NCI-H1105 treated with DMSO at 0.1 percent for 48 hours (cell line): Measurements from ENCODE around the gene UBXN1.

ENCODE experiments used
- DNase-seq: peaks from one replicate; lab custom pipeline; 2025; lab: John Stamatoyannopoulos, UW

The UBXN1 gene

GRCh38 chr11:62678770-62679696 lies at the start of gene UBXN1:
UBXN1 (minus strand) TSS chr11:62679073; CDS start chr11:62678923, 150 bp downstream.
- peak; percentile 85 for DNase-seq

- peak; percentile 74 for DNase-seq
These were observed 49.5 kb upstream of the UBXN1 start, which contains the start of gene TTC9C for GRCh38 chr11:62728171-62728988. TTC9C (plus strand) TSS chr11:62728486; CDS start chr11:62728849, 363 bp downstream.

GRCh38 chr11:62727872-62728170 lies 48.9 kb upstream of the UBXN1 start:
- peak; percentile 98 for DNase-seq

GRCh38 chr11:62727165-62727871 lies 48.4 kb upstream of the UBXN1 start, which contains the start of gene HNRNPUL2:
HNRNPUL2 (minus strand) TSS chr11:62727457; CDS start chr11:62727156, 301 bp downstream.
- DNase-seq, result peak; percentile 99

GRCh38 chr11:62726915-62727164 lies 48.0 kb upstream of the UBXN1 start:
- DNase-seq, result no peak

- DNase-seq, result no peak
These were observed 47.5 kb upstream of the UBXN1 start for GRCh38 chr11:62726156-62726914.

GRCh38 chr11:62725646-62726045 lies 46.8 kb upstream of the UBXN1 start:
- DNase-seq, result no peak

GRCh38 chr11:62724171-62724570 lies 45.3 kb upstream of the UBXN1 start:
- DNase-seq, result no peak

- DNase-seq, result no peak
These were observed 43.1 kb upstream of the UBXN1 start for GRCh38 chr11:62721994-62722393.

GRCh38 chr11:62719302-62719978 lies 40.6 kb upstream of the UBXN1 start:
- no peak for DNase-seq

- DNase-seq, result no peak
These were observed 37.9 kb upstream of the UBXN1 start for GRCh38 chr11:62716816-62717215.

- no peak for DNase-seq
These were observed 37.3 kb upstream of the UBXN1 start for GRCh38 chr11:62716206-62716605.

- DNase-seq, result no peak
These were observed 36.6 kb upstream of the UBXN1 start for GRCh38 chr11:62715150-62716130.

GRCh38 chr11:62713343-62713742 lies 34.5 kb upstream of the UBXN1 start:
- no peak for DNase-seq

- DNase-seq, result no peak
These were observed 34.0 kb upstream of the UBXN1 start for GRCh38 chr11:62712861-62713260.

- DNase-seq, result no peak
These were observed 33.5 kb upstream of the UBXN1 start for GRCh38 chr11:62712276-62712812.

GRCh38 chr11:62710001-62710345 lies 31.1 kb upstream of the UBXN1 start:
- peak; percentile 61 for DNase-seq

GRCh38 chr11:62709247-62710000 lies 30.6 kb upstream of the UBXN1 start:
- DNase-seq, result peak; percentile 99

GRCh38 chr11:62708793-62709192 lies 29.9 kb upstream of the UBXN1 start:
- DNase-seq, result peak; percentile 69
